GM15510 (cell line): ENCODE data around the gene SUGCT.

Experiments
- POLR2A ChIP-seq: IDR thresholded peaks from 3 replicates; pipeline ENCODE4 v1.6.1; 2011; ENCODE audit warnings: borderline replicate concordance; ENCODE audit not compliant: insufficient read length; ENCODE audit errors: extremely low read depth

Gene SUGCT

GRCh38 chr7:40881405-40881926 lies 746.7 kb downstream of the SUGCT start:
- TF ChIP-seq POLR2A, result no peak

- no peak for TF ChIP-seq POLR2A
These were observed 747.4 kb downstream of the SUGCT start for GRCh38 chr7:40882071-40882658.

GRCh38 chr7:40883826-40884225 lies 749.0 kb downstream of the SUGCT start:
- TF ChIP-seq POLR2A, result no peak

- no peak for TF ChIP-seq POLR2A
These were observed 749.4 kb downstream of the SUGCT start for GRCh38 chr7:40884241-40884640.

GRCh38 chr7:40885503-40885902 lies 750.7 kb downstream of the SUGCT start:
- no peak for TF ChIP-seq POLR2A

GRCh38 chr7:40887099-40887498 lies 752.3 kb downstream of the SUGCT start:
- no peak for TF ChIP-seq POLR2A

DNA sequence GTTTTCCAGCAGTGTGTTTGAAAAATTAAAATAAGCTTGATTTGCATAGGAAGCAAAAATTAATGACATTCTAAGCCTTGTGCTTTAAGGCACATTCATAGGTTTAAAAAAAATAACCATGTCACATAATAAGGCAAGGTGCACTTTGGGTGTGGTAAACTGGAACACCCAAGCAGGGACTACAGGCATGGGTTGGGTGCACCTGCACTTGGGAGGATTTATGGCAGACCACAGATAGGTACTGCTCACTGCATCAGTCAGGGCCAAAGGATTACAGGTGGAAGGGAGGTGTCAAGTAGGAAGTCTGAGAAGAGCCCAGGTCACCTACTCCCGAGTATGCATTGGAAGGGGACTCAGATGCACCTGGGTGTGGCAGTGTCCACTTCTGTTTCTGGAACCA lies 753.7 kb downstream of the SUGCT start:
- TF ChIP-seq POLR2A, result no peak

- no peak for TF ChIP-seq POLR2A
These were observed 754.3 kb downstream of the SUGCT start for GRCh38 chr7:40889099-40889498.

GRCh38 chr7:40889539-40889938 lies 754.7 kb downstream of the SUGCT start:
- no peak for TF ChIP-seq POLR2A

DNA sequence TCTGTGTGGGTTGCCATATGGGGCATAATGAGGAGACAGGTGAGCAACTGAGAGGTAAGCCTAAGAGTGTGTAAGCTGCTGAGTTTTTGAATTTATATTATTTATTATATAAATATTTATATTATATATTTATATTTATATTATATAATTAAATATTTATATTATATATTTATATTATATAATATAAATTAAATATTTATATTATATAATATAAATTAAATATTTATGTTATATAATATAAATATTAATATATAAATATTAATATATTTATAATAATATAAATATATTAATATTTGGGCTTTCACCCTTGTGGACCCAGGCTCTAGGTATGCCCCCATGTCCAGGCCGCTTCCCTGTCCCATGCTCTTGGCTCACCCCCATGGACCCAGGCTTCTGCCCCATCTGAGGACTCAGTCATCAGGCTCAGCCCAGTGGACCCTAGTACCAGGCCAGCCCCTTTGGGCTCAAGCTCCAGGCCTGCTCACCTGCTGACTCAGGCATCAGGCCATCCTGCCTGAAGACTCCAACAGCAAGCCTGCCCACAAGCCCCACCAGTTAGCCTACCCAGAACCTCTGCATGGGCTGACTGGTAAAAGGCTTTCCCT lies 755.4 kb downstream of the SUGCT start:
- TF ChIP-seq POLR2A, result no peak

DNA sequence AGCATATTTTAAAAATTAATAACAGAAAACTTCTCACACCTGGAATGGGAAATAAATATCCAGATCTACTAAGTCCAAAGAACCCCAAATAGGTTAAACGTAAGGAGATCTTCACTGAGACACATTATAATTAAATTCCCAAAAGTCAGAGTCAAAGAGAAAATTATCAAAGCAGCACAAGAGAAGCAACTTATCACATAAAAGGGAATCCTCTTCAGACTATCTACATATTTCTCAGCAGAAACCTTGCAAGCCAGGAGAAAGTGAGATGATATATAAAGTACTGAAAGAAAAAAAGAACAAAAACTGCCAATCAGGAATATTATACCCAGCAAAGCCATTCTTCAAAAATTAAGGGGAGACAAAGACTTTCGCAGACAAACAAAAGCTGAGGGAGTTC lies 756.4 kb downstream of the SUGCT start:
- no peak for TF ChIP-seq POLR2A

DNA sequence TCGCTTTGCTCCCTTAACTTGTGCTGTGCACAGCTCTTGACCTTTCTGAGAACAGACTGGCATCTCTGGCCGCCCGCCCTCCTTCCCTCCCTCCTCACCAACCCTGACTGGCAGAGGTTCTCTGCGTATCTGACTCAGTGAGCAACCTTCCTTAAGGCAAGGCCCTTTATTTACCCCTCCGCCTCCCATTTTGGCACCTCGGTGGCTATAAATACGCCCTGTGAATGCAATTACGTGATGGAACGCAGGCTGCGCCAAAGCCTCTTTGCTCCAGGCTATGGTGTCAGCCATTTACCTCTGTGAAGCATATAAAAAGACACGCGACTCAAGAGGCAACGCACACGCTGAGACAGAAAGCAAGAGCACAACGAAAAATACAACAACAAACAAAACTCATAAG lies 764.3 kb downstream of the SUGCT start:
- no peak for TF ChIP-seq POLR2A

- no peak for TF ChIP-seq POLR2A
These were observed 765.1 kb downstream of the SUGCT start for GRCh38 chr7:40899636-40900507.

- no peak for TF ChIP-seq POLR2A
These were observed 769.1 kb downstream of the SUGCT start for GRCh38 chr7:40903872-40904271.

- no peak for TF ChIP-seq POLR2A
These were observed 772.5 kb downstream of the SUGCT start for GRCh38 chr7:40907286-40907685.

- no peak for TF ChIP-seq POLR2A
These were observed 774.7 kb downstream of the SUGCT start for GRCh38 chr7:40909346-40909980.
